Measurements from ENCODE around the gene APLP1. TPM values are rescaled to one million over a fixed set of nuclear protein-coding genes. Genes with fewer than 3 reads are reported as not detected.
"Not testable (repeated sequence)": the region's sequence is repeated elsewhere in the genome, so short reads cannot be mapped to it uniquely, and the experiment has no call there.

APLP1 gene
- total RNA-seq, 1 donor from 2014 or later: 66.8 TPM

DNA sequence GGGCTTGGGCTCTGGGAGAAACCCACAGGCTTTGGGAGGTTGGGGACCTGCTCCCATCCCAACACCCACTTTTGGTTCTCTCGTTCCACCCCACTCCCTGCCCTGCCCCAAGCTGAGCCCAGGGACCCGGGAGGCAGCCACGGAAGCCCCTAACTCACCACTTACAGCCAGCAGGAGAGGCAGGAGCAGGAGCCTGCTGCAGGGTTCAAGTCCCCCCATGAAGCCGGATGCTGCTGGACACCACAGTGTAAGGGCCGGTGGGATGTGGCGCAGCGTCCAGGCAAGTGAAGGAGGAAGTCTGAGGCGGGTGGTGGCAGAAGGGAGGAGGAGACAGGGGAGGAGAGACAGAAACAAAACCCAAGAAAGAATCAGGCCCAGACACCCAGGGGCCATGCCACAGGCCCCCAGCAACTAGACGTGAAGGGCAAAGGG, 39.7 kb downstream of the APLP1 start, which contains the start of gene TYROBP:
Gene TYROBP (minus strand): TSS at position 286 of the 432 bp plus-strand sequence. CDS start 67 bp downstream, at position 219.
- no peaks in the 10 kb centered on the region for H3K9me3 Mint-ChIP-seq (ENCODE audit: low read depth)
- H3K4me1 Mint-ChIP-seq (ENCODE audit: low read depth): peaks cover 7% of the 10 kb centered on the region
- H3K36me3 Mint-ChIP-seq (ENCODE audit: low read depth): no peaks in the 10 kb centered on the region
- no peaks in the 10 kb centered on the region for H3K27me3 Mint-ChIP-seq (ENCODE audit: low read depth)
- no peak for DNase-seq (ENCODE audit: low spot score)
- TF ChIP-seq, protein P1, sequence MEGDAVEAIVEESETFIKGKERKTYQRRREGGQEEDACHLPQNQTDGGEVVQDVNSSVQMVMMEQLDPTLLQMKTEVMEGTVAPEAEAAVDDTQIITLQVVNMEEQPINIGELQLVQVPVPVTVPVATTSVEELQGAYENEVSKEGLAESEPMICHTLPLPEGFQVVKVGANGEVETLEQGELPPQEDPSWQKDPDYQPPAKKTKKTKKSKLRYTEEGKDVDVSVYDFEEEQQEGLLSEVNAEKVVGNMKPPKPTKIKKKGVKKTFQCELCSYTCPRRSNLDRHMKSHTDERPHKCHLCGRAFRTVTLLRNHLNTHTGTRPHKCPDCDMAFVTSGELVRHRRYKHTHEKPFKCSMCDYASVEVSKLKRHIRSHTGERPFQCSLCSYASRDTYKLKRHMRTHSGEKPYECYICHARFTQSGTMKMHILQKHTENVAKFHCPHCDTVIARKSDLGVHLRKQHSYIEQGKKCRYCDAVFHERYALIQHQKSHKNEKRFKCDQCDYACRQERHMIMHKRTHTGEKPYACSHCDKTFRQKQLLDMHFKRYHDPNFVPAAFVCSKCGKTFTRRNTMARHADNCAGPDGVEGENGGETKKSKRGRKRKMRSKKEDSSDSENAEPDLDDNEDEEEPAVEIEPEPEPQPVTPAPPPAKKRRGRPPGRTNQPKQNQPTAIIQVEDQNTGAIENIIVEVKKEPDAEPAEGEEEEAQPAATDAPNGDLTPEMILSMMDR (IDR thresholded peaks at IDR 0.05): no peak
- H3K27ac Mint-ChIP-seq (ENCODE audit: unreplicated experiment): no peak within 1 kb of the TSS
- H3K4me3 Mint-ChIP-seq (ENCODE audit: unreplicated experiment): no peak within 1 kb of the TSS

DNA sequence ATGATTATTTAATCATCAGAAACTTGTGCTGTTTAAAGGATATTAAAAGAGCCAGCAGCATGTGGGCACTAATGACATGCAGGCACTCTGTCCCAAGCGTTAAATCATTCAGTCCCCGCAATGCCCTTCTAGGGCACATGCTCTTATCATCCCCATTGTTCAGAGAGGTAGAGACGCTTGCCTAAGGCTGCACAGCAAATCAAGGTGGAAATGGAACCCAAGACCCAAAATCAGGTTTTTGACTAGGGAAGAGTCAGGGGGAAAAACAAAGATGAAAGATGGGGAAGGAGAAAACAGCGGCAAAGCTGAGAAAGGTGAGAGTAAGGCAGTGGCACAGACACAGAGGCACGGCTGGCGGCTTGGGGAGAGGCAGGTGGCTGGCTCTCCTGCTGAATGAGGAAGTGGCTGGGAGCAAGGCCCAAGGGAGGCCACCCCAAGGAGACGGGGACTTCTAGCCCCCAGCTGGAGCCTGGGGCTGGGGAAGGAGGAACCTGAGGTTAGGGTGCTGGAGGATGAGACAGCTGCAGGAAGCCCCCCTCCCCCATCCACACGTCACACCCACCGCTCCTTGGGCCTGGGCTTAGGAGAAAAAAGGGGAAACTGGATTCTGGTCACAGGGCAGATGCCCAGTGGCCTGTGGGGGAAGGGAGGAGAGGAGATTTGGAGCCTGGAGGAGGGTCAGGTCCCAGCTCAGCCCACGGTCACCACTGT, 40.8 kb downstream of the APLP1 start:
- Mint-ChIP-seq H3K4me1 (ENCODE audit: low read depth) (peaks cover 6% of the 10 kb centered on the region), H3K9me3 (ENCODE audit: low read depth) (no peaks in the 10 kb centered on the region), H3K27ac (ENCODE audit: unreplicated experiment) (no peak overlapping the region), H3K27me3 (ENCODE audit: low read depth) (no peaks in the 10 kb centered on the region), H3K36me3 (ENCODE audit: low read depth) (no peaks in the 10 kb centered on the region), H3K4me3 (ENCODE audit: unreplicated experiment) (no peak overlapping the region)
- DNase-seq (ENCODE audit: low spot score): no peak
- TF ChIP-seq, protein P1 (IDR thresholded peaks at IDR 0.05): no peak

DNA sequence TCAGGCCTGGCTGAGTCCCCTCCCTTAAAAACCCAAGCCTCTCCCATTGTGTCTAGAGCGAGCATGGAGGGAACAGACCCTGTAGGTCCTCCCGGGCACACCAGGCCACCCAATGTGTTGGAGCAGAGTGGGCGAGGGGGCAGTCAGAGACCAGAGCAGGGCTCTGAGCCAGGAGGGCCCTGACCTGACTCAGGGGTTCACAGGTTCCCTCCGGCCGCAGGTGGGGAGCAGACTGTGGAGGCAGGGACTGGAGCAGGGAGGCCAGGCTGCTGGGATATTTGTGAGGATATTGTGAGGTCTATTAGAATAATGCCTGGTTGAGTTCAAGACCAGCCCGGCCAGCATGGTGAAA, 41.3 kb downstream of the APLP1 start:
- DNase-seq (ENCODE audit: low spot score): no peak
- TF ChIP-seq, protein P1 (IDR thresholded peaks at IDR 0.05): no peak
- no peaks in the 10 kb centered on the region for H3K36me3 Mint-ChIP-seq (ENCODE audit: low read depth)
- no peak overlapping the region for H3K4me3 Mint-ChIP-seq (ENCODE audit: unreplicated experiment)
- no peaks in the 10 kb centered on the region for H3K9me3 Mint-ChIP-seq (ENCODE audit: low read depth)
- no peaks in the 10 kb centered on the region for H3K27me3 Mint-ChIP-seq (ENCODE audit: low read depth)
- H3K27ac Mint-ChIP-seq (ENCODE audit: unreplicated experiment): no peak overlapping the region
- H3K4me1 Mint-ChIP-seq (ENCODE audit: low read depth): peaks cover 6% of the 10 kb centered on the region

DNA sequence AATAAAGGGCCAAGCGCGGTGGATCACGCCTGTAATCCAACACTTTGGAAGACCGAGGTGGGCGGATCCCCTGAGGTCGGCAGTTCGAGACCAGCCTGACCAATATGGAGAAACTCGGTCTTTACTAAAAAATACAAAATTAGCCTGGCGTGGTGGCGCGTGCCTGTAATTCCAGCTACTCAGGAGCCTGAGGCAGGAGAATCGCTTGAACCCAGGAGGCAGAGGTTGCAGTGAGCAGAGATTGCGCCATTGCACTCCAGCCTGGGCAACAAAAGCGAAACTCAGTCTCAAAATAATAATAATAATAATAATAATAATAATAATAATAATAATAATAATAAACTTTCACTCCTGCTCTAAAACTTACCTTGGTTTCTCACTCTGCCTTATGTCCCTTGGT, 42.0 kb downstream of the APLP1 start:
- not testable (repeated sequence) for DNase-seq (ENCODE audit: low spot score); H3K4me3 Mint-ChIP-seq (ENCODE audit: unreplicated experiment); H3K9me3 Mint-ChIP-seq (ENCODE audit: low read depth); H3K4me1 Mint-ChIP-seq (ENCODE audit: low read depth); H3K27ac Mint-ChIP-seq (ENCODE audit: unreplicated experiment); H3K36me3 Mint-ChIP-seq (ENCODE audit: low read depth); H3K27me3 Mint-ChIP-seq (ENCODE audit: low read depth)

DNA sequence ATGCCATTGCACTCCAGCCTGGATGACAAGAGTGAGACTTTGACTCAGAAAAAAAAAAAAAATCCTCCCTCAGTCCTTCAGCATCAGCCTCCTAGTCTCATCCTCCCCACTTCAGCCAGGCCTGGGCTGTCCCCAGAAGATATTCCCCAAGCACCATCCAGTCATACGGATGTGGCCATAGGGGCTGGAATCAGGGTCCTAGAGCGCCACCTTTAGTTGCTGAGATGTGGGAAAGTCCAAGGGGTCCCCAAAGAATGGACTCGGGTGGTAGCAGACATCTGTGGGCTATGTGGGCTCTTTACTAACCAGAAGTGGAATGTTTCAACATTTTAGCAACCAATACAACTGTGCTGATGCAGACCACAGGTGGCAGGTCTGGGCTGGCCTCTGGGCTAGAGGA, 42.8 kb downstream of the APLP1 start:
- TF ChIP-seq, protein P1 (IDR thresholded peaks at IDR 0.05): no peak
- no peaks in the 10 kb centered on the region for H3K36me3 Mint-ChIP-seq (ENCODE audit: low read depth)
- peaks cover 6% of the 10 kb centered on the region for H3K4me1 Mint-ChIP-seq (ENCODE audit: low read depth)
- no peak overlapping the region for H3K27ac Mint-ChIP-seq (ENCODE audit: unreplicated experiment)
- peaks cover 2% of the 10 kb centered on the region for H3K27me3 Mint-ChIP-seq (ENCODE audit: low read depth)
- H3K4me3 Mint-ChIP-seq (ENCODE audit: unreplicated experiment): no peak overlapping the region
- DNase-seq (ENCODE audit: low spot score): no peak
- no peaks in the 10 kb centered on the region for H3K9me3 Mint-ChIP-seq (ENCODE audit: low read depth)

DNA sequence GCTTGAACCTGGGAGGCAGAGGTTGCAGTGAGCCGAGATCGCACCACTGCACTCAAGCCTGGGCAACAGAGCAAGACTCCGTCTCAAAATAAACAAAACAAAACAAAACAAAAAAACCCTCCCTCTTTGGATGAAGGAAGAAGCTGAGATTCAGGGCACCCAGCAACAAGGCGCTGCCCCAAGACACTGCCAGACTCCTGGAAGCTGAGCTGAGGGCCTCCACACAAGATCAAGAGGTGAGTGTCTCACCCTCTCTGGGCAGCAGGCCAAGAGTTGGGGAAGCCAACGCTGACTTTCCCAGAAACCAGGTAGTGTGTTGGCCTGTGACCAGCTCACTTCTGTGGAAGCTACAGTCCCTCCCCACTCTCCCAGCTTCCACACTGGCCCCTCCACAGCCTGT, 43.4 kb downstream of the APLP1 start:
- Mint-ChIP-seq H3K27ac (ENCODE audit: unreplicated experiment) (no peak overlapping the region), H3K4me1 (ENCODE audit: low read depth) (peaks cover 6% of the 10 kb centered on the region), H3K4me3 (ENCODE audit: unreplicated experiment) (no peak overlapping the region), H3K27me3 (ENCODE audit: low read depth) (peaks cover 2% of the 10 kb centered on the region), H3K36me3 (ENCODE audit: low read depth) (no peaks in the 10 kb centered on the region), H3K9me3 (ENCODE audit: low read depth) (no peaks in the 10 kb centered on the region)
- TF ChIP-seq, protein P1 (IDR thresholded peaks at IDR 0.05): no peak
- DNase-seq (ENCODE audit: low spot score): no peak

Data from chondrocyte (in vitro differentiated cells).